COR-L47 (cell line): Measurements from ENCODE around the gene YIPF3.

Source experiments
- DNase-seq: peaks from one replicate; lab custom pipeline; 2025; lab: John Stamatoyannopoulos, UW

Gene YIPF3

GRCh38 chr6:43464337-43464736 is 52.4 kb downstream of the YIPF3 start:
- no peak for DNase-seq

- no peak for DNase-seq
Measured at GRCh38 chr6:43461936-43462335, 54.8 kb downstream of the YIPF3 start.
